IMR-90 (cell line): Measurements from ENCODE around the gene MSANTD1. TPM values are rescaled to one million over a fixed set of nuclear protein-coding genes. Genes with fewer than 3 reads are reported as not detected.

Experiments
- ATAC-seq: fragments of 200-7000 bp; cut with Tn5 transposase; 2 replicates; pipeline ENCODE4 v1.9.1; 2020; ENCODE audit warnings: low read depth, mild to moderate bottlenecking, moderate library complexity
- BruUV-seq: library from RNA; stranded (reverse); fragments of 400-500 nt; replicated peaks from 2 replicates; lab custom pipeline; 2021; lab: Mats Ljungman, UMichigan
- CTCF ChIA-PET: fragments of 300-600 bp; formaldehyde crosslinking; extraction: SDS; loops from one replicate; lab custom pipeline; 2021; ENCODE audit warnings: antibody characterized with exemption; lab: Yijun Ruan, JAX
- POLR2A ChIA-PET: fragments of 300-600 bp; sonication (Branson Sonifier 250); formaldehyde crosslinking; loops from one replicate; lab custom pipeline; 2022; ENCODE audit warnings: antibody characterized with exemption; ENCODE audit not compliant: unreplicated experiment; lab: Charles Lee
- DNase-seq: peaks from one replicate; pipeline ENCODE4 v3.0.0; 2013
- H2AFZ ChIP-seq: replicated peaks from 2 replicates; pipeline ENCODE3; 2013; ENCODE audit warnings: low read length, mild to moderate bottlenecking; ENCODE audit not compliant: poor library complexity
- H2AK5ac ChIP-seq: 2 replicates; pipeline ENCODE4 v1.6.1; 2013; ENCODE audit warnings: low read depth, low read length, inconsistent platforms
- H2AK9ac ChIP-seq: replicated peaks from 2 replicates; pipeline ENCODE3; 2013; ENCODE audit warnings: mild to moderate bottlenecking, low read depth, low read length, moderate library complexity; ENCODE audit not compliant: poor library complexity
- H2BK120ac ChIP-seq: 2 replicates; pipeline ENCODE4 v1.6.1; 2013; ENCODE audit warnings: low read depth, low read length, inconsistent platforms
- H2BK15ac ChIP-seq: 3 replicates; pipeline ENCODE4 v1.6.1; 2013; ENCODE audit warnings: low read depth, low read length, inconsistent platforms
- H2BK20ac ChIP-seq: 2 replicates; pipeline ENCODE4 v1.6.1; 2013; ENCODE audit warnings: low read depth, mild to moderate bottlenecking, inconsistent platforms, low read length, moderate library complexity
- H2BK5ac ChIP-seq: 2 replicates; pipeline ENCODE4 v1.6.1; 2013; ENCODE audit warnings: mild to moderate bottlenecking, low read depth, low read length, inconsistent platforms; ENCODE audit not compliant: poor library complexity, severe bottlenecking
- H3K14ac ChIP-seq: replicated peaks from 2 replicates; pipeline ENCODE4 v1.6.1; 2013; ENCODE audit warnings: low read depth, low read length, inconsistent platforms
- H3K18ac ChIP-seq: 2 replicates; pipeline ENCODE4 v1.6.1; 2013; ENCODE audit warnings: low read depth, low read length, control low read depth
- H3K23ac ChIP-seq: 2 replicates; pipeline ENCODE4 v1.6.1; 2013; ENCODE audit warnings: low read depth, low read length, inconsistent platforms
- H3K27ac ChIP-seq: 2 replicates; pipeline ENCODE4 v1.5.1; 2013; ENCODE audit warnings: mild to moderate bottlenecking, control low read depth, low read length; ENCODE audit not compliant: insufficient read depth
- H3K27me3 ChIP-seq: 2 replicates; pipeline ENCODE4 v1.6.1; 2013; ENCODE audit warnings: low read length; ENCODE audit not compliant: control insufficient read depth, insufficient read depth
- H3K36me3 ChIP-seq: 2 replicates; pipeline ENCODE4 v1.6.1; 2013; ENCODE audit warnings: low read length, mixed read lengths; ENCODE audit not compliant: control insufficient read depth, insufficient read depth
- H3K4ac ChIP-seq: 2 replicates; pipeline ENCODE4 v1.6.1; 2013; ENCODE audit warnings: low read depth, low read length, inconsistent platforms
- H3K4me1 ChIP-seq: 2 replicates; pipeline ENCODE4 v1.6.1; 2013; ENCODE audit warnings: low read length, mixed read lengths; ENCODE audit not compliant: control insufficient read depth, insufficient read depth
- H3K4me2 ChIP-seq: 2 replicates; pipeline ENCODE4 v1.6.1; 2013; ENCODE audit warnings: low read depth, mild to moderate bottlenecking, control low read depth, low read length, moderate library complexity
- H3K4me3 ChIP-seq: 2 replicates; pipeline ENCODE4 v1.5.1; 2013; ENCODE audit warnings: low read depth, mild to moderate bottlenecking, control low read depth, low read length, moderate library complexity; ENCODE audit not compliant: insufficient read depth
- H3K56ac ChIP-seq: 2 replicates; pipeline ENCODE4 v1.6.1; 2013; ENCODE audit warnings: low read length, inconsistent platforms; ENCODE audit not compliant: insufficient read depth; ENCODE audit errors: extremely low read depth
- H3K79me1 ChIP-seq, 2 experiments: 2 replicates each; pipeline ENCODE4 v1.6.1; 2013; ENCODE audit warnings: low read length in 2 of 2, inconsistent platforms in 1 of 2, low read depth in 1 of 2
- H3K9ac ChIP-seq: 2 replicates; pipeline ENCODE4 v1.6.1; 2013; ENCODE audit warnings: low read depth, low read length, control low read depth
- H3K9me1 ChIP-seq: 2 replicates; pipeline ENCODE4 v1.6.1; 2013; ENCODE audit warnings: low read length, inconsistent platforms; ENCODE audit not compliant: insufficient read depth
- H3K9me3 ChIP-seq: 2 replicates; pipeline ENCODE4 v1.6.1; 2013; ENCODE audit warnings: low read length; ENCODE audit not compliant: control insufficient read depth, insufficient read depth
- H4K20me1 ChIP-seq: 2 replicates; pipeline ENCODE4 v1.6.1; 2013; ENCODE audit warnings: low read length, inconsistent platforms; ENCODE audit not compliant: insufficient read depth
- H4K5ac ChIP-seq: 2 replicates; pipeline ENCODE4 v1.6.1; 2013; ENCODE audit warnings: mild to moderate bottlenecking, low read depth, low read length, control low read depth
- H4K8ac ChIP-seq, 2 experiments: 2 replicates each; pipeline ENCODE4 v1.6.1; 2013; ENCODE audit warnings: low read depth in 2 of 2, low read length in 2 of 2, control low read depth in 1 of 2, inconsistent platforms in 1 of 2
- H4K91ac ChIP-seq: 2 replicates; pipeline ENCODE4 v1.6.1; 2013; ENCODE audit warnings: low read depth, low read length, inconsistent platforms; ENCODE audit not compliant: insufficient read depth
- BHLHE40 ChIP-seq: fragments of 150-350 bp; IDR thresholded peaks from 2 replicates; pipeline ENCODE4 v1.6.1; 2016; ENCODE audit warnings: mild to moderate bottlenecking, low read depth, low read length
- CTCF ChIP-seq: conservative IDR thresholded peaks from 2 replicates; pipeline ENCODE4 v1.5.1; 2012; ENCODE audit warnings: mild to moderate bottlenecking, low read depth, low read length, improper control_type of control experiment
- FOS ChIP-seq: fragments of 150-350 bp; IDR thresholded peaks from 2 replicates; pipeline ENCODE4 v1.6.1; 2016; ENCODE audit warnings: low read depth, low read length
- MAFK ChIP-seq: IDR thresholded peaks from 2 replicates; pipeline ENCODE4 v1.6.1; 2012; ENCODE audit warnings: low read depth, low read length, improper control_type of control experiment
- POLR2A ChIP-seq: IDR thresholded peaks from 2 replicates; pipeline ENCODE4 v1.6.1; 2012; ENCODE audit warnings: mild to moderate bottlenecking, low read depth, low read length
- RAD21 ChIP-seq: IDR thresholded peaks from 2 replicates; pipeline ENCODE4 v1.6.1; 2012; ENCODE audit warnings: low read length, improper control_type of control experiment
- RCOR1 ChIP-seq: IDR thresholded peaks from 2 replicates; pipeline ENCODE4 v1.6.1; 2012; ENCODE audit warnings: mild to moderate bottlenecking, low read length, improper control_type of control experiment; ENCODE audit not compliant: insufficient replicate concordance
- RFX5 ChIP-seq: IDR thresholded peaks from 2 replicates; pipeline ENCODE4 v1.8.0; 2012; ENCODE audit warnings: low read depth, mild to moderate bottlenecking, low read length, moderate library complexity
- SMC3 ChIP-seq: fragments of 150-350 bp; IDR thresholded peaks from 2 replicates; pipeline ENCODE4 v1.6.1; 2016; ENCODE audit warnings: low read depth, mild to moderate bottlenecking, antibody characterized with exemption, low read length, moderate library complexity
- WGBS, 2 experiments: methylation state at CpG; one replicate each; pipeline versions ENCODE4 v1.1.5 to v1.1.7; 2013; ENCODE audit warnings: missing lambda C conversion rate in 2 of 2; ENCODE audit not compliant: insufficient read length in 1 of 2; ENCODE audit errors: extremely low coverage in 2 of 2; 5-methylcytosine and 5-hydroxymethylcytosine counted together
- dilution Hi-C: fragments of 300-500 bp; cut with HindIII; formaldehyde crosslinking; loops from one replicate; pipeline ENCODE4 v1.14.3; 2018; ENCODE audit warnings: low sequenced_read_pairs; ENCODE audit not compliant: unreplicated experiment
- in situ Hi-C: fragments of 300-500 bp; cut with MboI; formaldehyde crosslinking; loops from 3 replicates; pipeline ENCODE4 v1.14.3; 2019; ENCODE audit warnings: low sequenced_read_pairs, inconsistent platforms, mixed read lengths
- intact Hi-C: fragments of 100-400 bp; cut with micrococcal nuclease; formaldehyde crosslinking; loops from 2 replicates; pipeline ENCODE4 v1.10.0; 2022
- polyA plus RNA-seq, 3 experiments: library from polyadenylated mRNA; depleted of rRNA; stranded (reverse); fragments of >200 nt; gene quantifications; 2 replicates each; pipeline ENCODE4 v1.2.3, GENCODE V29; 2012; ENCODE audit warnings: low replicate concordance in 1 of 3
- total RNA-seq: library from RNA; depleted of rRNA; stranded (reverse); fragments of >200 nt; gene quantifications from 2 replicates; pipeline ENCODE4 v1.2.3, GENCODE V29; 2012

The MSANTD1 gene
- total and polyA plus RNA-seq, 2 of the 4 experiments (the other 2 are of a cell fraction): under 0.01 to 0.07 TPM

GRCh38 chr4:3266076-3266475 lies 17.1 kb downstream of the MSANTD1 start:
- Histone ChIP-seq H3K4ac (no peak overlapping the region), H3K4me1 (no peaks in the 10 kb centered on the region), H3K23ac (no peak overlapping the region), H3K4me2 (no peak overlapping the region), H3K27ac (no peak overlapping the region), H3K36me3 (no peaks in the 10 kb centered on the region), H2AK9ac (no peak overlapping the region), H4K20me1 (no peaks in the 10 kb centered on the region), H2AK5ac (no peak overlapping the region), H3K9me1 (no peaks in the 10 kb centered on the region), H3K9ac (no peak overlapping the region), H3K56ac (no peak overlapping the region), H2BK5ac (no peak overlapping the region), H3K79me1 (no peaks in the 10 kb centered on the region), H4K8ac (no peak overlapping the region), H3K4me3 (no peak overlapping the region), H3K9me3 (no peaks in the 10 kb centered on the region), H2BK15ac (no peak overlapping the region), H4K91ac (no peak overlapping the region), H2AFZ (no peak overlapping the region), H2BK20ac (no peak overlapping the region), H3K18ac (no peak overlapping the region), H3K27me3 (peaks cover 27% of the 10 kb centered on the region), H2BK120ac (no peak overlapping the region), H3K14ac (no peak overlapping the region), H4K5ac (no peak overlapping the region)
- dilution Hi-C loops (no loop called here), in situ Hi-C loops (no loop called here), intact Hi-C loops (no loop called here)
- WGBS, 2 experiments: 95% methylated on average over 8 of the region's 17 CpGs; no CpG with 5 or more reads in 1 of the 2 experiments
- CTCF ChIA-PET: no interaction called here
- TF ChIP-seq BHLHE40 (no peak), SMC3 (no peak), RCOR1 (no peak), POLR2A (no peak), CTCF (no peak), RFX5 (no peak), MAFK (no peak), RAD21 (no peak), FOS (no peak)
- DNase-seq (no peak), ATAC-seq (no peak)
- POLR2A ChIA-PET: no interaction called here
- no TSS peak for BruUV-seq
